GM23338 (cell line): ENCODE results near the gene ZDHHC7. TPM values are rescaled to one million over a fixed set of nuclear protein-coding genes. Genes with fewer than 3 reads are reported as not detected.

Experiments
- ATAC-seq: fragments of 200-7000 bp; cut with Tn5 transposase; 3 replicates; pipeline ENCODE4 v1.9.1; 2020
- DNase-seq: peaks from one replicate; pipeline ENCODE4 v3.0.0-alpha.2; 2015; ENCODE audit warnings: low spot score
- H2AFZ ChIP-seq: fragments of 200-600 bp; sonication (generic); 2 replicates; pipeline ENCODE4 v1.8.0; 2016; ENCODE audit warnings: antibody characterized with exemption, mild to moderate bottlenecking, moderate library complexity
- H3F3A ChIP-seq: fragments of 200-600 bp; sonication (generic); replicated peaks from 2 replicates; pipeline ENCODE4 v1.8.0; 2017; ENCODE audit warnings: antibody characterized with exemption, mixed run types, low read depth
- H3K27ac ChIP-seq: fragments of 200-600 bp; sonication (generic); 2 replicates; pipeline ENCODE4 v1.6.1; 2016; ENCODE audit warnings: low read depth
- H3K27me3 ChIP-seq: fragments of 200-600 bp; sonication (generic); 2 replicates; pipeline ENCODE4 v1.8.0; 2016; ENCODE audit warnings: mild to moderate bottlenecking, mixed run types, moderate library complexity; ENCODE audit not compliant: insufficient read depth
- H3K36me3 ChIP-seq: fragments of 200-600 bp; sonication (generic); 2 replicates; pipeline ENCODE4 v1.8.0; 2016; ENCODE audit warnings: mild to moderate bottlenecking; ENCODE audit not compliant: insufficient read depth
- H3K4me1 ChIP-seq: fragments of 200-600 bp; sonication (generic); 2 replicates; pipeline ENCODE4 v1.8.0; 2016; ENCODE audit warnings: mild to moderate bottlenecking, moderate library complexity; ENCODE audit not compliant: insufficient read depth
- H3K4me2 ChIP-seq: fragments of 200-600 bp; sonication (generic); 2 replicates; pipeline ENCODE4 v1.7.1; 2017; ENCODE audit warnings: mixed run types
- H3K4me3 ChIP-seq: fragments of 200-600 bp; sonication (generic); 2 replicates; pipeline ENCODE4 v1.6.1; 2016; ENCODE audit warnings: mixed run types
- H3K79me2 ChIP-seq: fragments of 200-600 bp; sonication (generic); replicated peaks from 2 replicates; pipeline ENCODE4 v1.8.0; 2017; ENCODE audit warnings: mild to moderate bottlenecking; ENCODE audit not compliant: insufficient read depth
- H3K9me2 ChIP-seq: fragments of 200-600 bp; sonication (generic); 2 replicates; pipeline ENCODE4 v1.8.0; 2017; ENCODE audit not compliant: insufficient read depth
- H4K20me1 ChIP-seq: fragments of 200-600 bp; sonication (generic); replicated peaks from 2 replicates; pipeline ENCODE4 v1.8.0; 2017; ENCODE audit warnings: mild to moderate bottlenecking; ENCODE audit not compliant: insufficient read depth
- H3K27ac Mint-ChIP-seq: 2 replicates; pipeline ENCODE4 v1.8.0; 2020; ENCODE audit warnings: inconsistent platforms, mild to moderate bottlenecking, moderate library complexity, mixed read lengths
- H3K27me3 Mint-ChIP-seq: 3 replicates; pipeline ENCODE4 v1.8.0; 2022; ENCODE audit warnings: low read depth, mild to moderate bottlenecking, moderate library complexity, mixed read lengths, inconsistent platforms; ENCODE audit not compliant: insufficient read depth, poor library complexity
- H3K36me3 Mint-ChIP-seq: 3 replicates; pipeline ENCODE4 v1.8.0; 2021; ENCODE audit warnings: low read depth, mild to moderate bottlenecking, inconsistent platforms, moderate library complexity, mixed read lengths
- H3K4me1 Mint-ChIP-seq: 3 replicates; pipeline ENCODE4 v1.8.0; 2020; ENCODE audit warnings: mild to moderate bottlenecking, inconsistent platforms, mixed read lengths
- H3K4me3 Mint-ChIP-seq: 3 replicates; pipeline ENCODE4 v1.8.0; 2021; ENCODE audit warnings: moderate library complexity, mild to moderate bottlenecking, inconsistent platforms, mixed read lengths
- H3K9me3 Mint-ChIP-seq: 3 replicates; pipeline ENCODE4 v1.8.0; 2020; ENCODE audit warnings: moderate library complexity, mild to moderate bottlenecking, inconsistent platforms, mixed read lengths
- ETS1 ChIP-seq: IDR thresholded peaks from 2 replicates; pipeline ENCODE4 v1.6.1; 2016; ENCODE audit warnings: antibody characterized with exemption
- EZH2 ChIP-seq: fragments of 200-600 bp; sonication (generic); IDR thresholded peaks from one replicate; pipeline ENCODE4 v1.8.0; 2017; ENCODE audit warnings: antibody characterized with exemption, mild to moderate bottlenecking, low read depth; ENCODE audit not compliant: unreplicated experiment
- NANOG ChIP-seq: IDR thresholded peaks from 2 replicates; pipeline ENCODE4 v1.6.1; 2016; ENCODE audit warnings: antibody characterized with exemption, borderline replicate concordance
- POLR2AphosphoS5 ChIP-seq: IDR thresholded peaks from 2 replicates; pipeline ENCODE4 v1.6.1; 2016; ENCODE audit warnings: antibody characterized with exemption, low read depth
- REST ChIP-seq: IDR thresholded peaks from one replicate; pipeline ENCODE4 v1.6.1; 2018; ENCODE audit warnings: antibody characterized with exemption; ENCODE audit not compliant: unreplicated experiment
- STAT1 ChIP-seq: IDR thresholded peaks from one replicate; pipeline ENCODE4 v1.6.1; 2016; ENCODE audit warnings: antibody characterized with exemption; ENCODE audit not compliant: unreplicated experiment
- ZNF462 ChIP-seq: fragments of 250-450 bp; sonication (Bioruptor Pico); IDR thresholded peaks from 2 replicates; pipeline ENCODE4 v1.5.0; 2020; ENCODE audit warnings: mild to moderate bottlenecking, moderate library complexity
- polyA plus RNA-seq: library from polyadenylated mRNA; unstranded; fragments of >200 nt; fragmentation: Nextera tagmentation; extraction: Ambion mirVana; gene quantifications from 2 replicates; pipeline ENCODE4 v1.2.1, GENCODE V29; 2016
- total RNA-seq: library from RNA; depleted of rRNA; stranded (reverse); fragments of >200 nt; shearing (Covaris generic); gene quantifications from 2 replicates; pipeline ENCODE4 v1.2.3, GENCODE V29; 2014

ZDHHC7 gene
- total and polyA plus RNA-seq, 2 experiments from 2014 or later, result 13.1 to 46.1 TPM

- Histone ChIP-seq H3K4me3 (no peak overlapping the region), H3F3A (no peaks in the 10 kb centered on the region), H3K27ac (no peak overlapping the region), H3K4me2 (no peak overlapping the region), H3K79me2 (no peaks in the 10 kb centered on the region), H2AFZ (no peak overlapping the region), H3K4me1 (no peaks in the 10 kb centered on the region), H4K20me1 (no peaks in the 10 kb centered on the region), H3K9me2 (no peaks in the 10 kb centered on the region), H3K36me3 (no peaks in the 10 kb centered on the region), H3K27me3 (no peaks in the 10 kb centered on the region)
- ATAC-seq (no peak), DNase-seq (no peak)
- Mint-ChIP-seq H3K4me3 (no peak overlapping the region), H3K4me1 (no peaks in the 10 kb centered on the region; the same call in 2 of the 3 replicates), H3K9me3 (no peaks in the 10 kb centered on the region), H3K27me3 (peaks cover 6% of the 10 kb centered on the region), H3K27ac (no peak overlapping the region), H3K36me3 (no peaks in the 10 kb centered on the region)
- no peak for TF ChIP-seq ETS1
These were observed 30.8 kb upstream of the ZDHHC7 start for GRCh38 chr16:85042167-85042526.

- Mint-ChIP-seq H3K4me1 (no peaks in the 10 kb centered on the region), H3K4me3 (no peak overlapping the region), H3K27ac (no peak overlapping the region), H3K9me3 (no peaks in the 10 kb centered on the region), H3K36me3 (no peaks in the 10 kb centered on the region), H3K27me3 (peaks cover 6% of the 10 kb centered on the region)
- Histone ChIP-seq H2AFZ (no peak overlapping the region), H3F3A (no peaks in the 10 kb centered on the region), H3K4me1 (no peaks in the 10 kb centered on the region), H3K79me2 (no peaks in the 10 kb centered on the region), H3K36me3 (no peaks in the 10 kb centered on the region), H3K4me2 (no peak overlapping the region), H3K4me3 (no peak overlapping the region), H3K9me2 (no peaks in the 10 kb centered on the region), H3K27ac (no peak overlapping the region), H4K20me1 (no peaks in the 10 kb centered on the region), H3K27me3 (no peaks in the 10 kb centered on the region)
- DNase-seq, result no peak
- no peak for ATAC-seq
- TF ChIP-seq STAT1 (no peak), ZNF462 (no peak), EZH2 (no peak), POLR2AphosphoS5 (no peak), NANOG (no peak), REST (no peak)
These were observed 30.2 kb upstream of the ZDHHC7 start for GRCh38 chr16:85041219-85042166.
